ENCODE measurements around the gene ATRAID.
A peak's percentile ranks its signal among the peaks of the same experiment; 100 is the strongest.

ATRAID gene

DNA sequence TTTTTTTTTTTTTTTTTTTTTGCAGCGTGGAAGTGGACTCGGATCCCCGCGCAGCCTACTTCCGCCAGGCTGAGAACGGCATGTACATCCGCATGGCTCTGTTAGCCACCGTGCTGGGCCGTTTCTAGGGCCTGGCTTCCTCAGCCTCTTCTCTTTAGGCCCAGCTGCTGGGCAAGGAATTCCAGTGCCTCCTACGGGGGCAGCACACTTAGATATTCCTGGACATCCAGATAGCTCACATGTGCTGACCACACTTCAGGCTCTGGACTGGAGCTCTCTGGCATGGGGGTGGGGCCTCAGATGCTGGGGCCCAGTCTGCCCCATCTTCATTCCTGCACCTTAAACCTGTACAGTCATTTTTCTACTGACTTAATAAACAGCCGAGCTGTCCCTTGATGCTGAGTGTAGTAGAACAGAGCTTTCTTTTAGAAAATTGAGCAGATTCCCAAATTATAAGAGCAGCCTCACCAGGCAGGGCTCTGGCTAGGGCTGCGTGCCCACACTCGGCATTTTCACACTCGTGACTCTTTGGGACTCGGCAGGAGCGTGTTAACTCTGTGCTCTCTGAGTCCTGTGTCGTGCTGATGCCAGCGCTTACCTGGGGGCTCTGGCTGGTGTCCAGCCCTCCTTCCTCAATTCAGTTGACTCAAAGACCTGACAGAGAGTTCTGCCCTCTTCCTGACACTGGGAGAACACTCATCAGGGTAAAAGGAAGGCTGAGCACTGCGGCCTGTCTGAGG lies 31.7 kb downstream of the ATRAID start:
- intact Hi-C loops (cut with DNase I), result no loop called here
- DNase-seq, result peak in 2 of 10 donors; percentile 73 to 77

DNA sequence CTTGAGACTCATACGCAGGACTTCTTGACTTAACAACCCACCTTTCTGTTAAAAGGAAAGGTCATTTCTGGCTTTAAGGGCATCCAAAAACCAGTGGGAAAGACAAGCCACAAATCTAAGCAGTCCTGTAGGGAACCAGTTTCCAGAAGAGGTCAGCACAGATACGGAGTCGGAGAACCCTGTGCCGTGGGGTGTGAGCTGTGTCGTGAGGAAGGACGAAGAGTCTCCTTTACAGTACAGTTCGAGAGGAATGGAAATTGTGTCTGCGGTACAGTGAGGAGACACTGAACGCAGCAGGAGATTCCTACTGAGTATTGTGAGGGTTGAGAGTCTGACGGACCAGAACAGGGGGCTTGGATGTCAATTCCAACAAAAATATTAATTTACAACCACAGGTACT lies 33.3 kb downstream of the ATRAID start:
- intact Hi-C loops (cut with DNase I), result no loop called here
- DNase-seq, result peak in 2 of 10 donors; percentile 3 to 8

DNA sequence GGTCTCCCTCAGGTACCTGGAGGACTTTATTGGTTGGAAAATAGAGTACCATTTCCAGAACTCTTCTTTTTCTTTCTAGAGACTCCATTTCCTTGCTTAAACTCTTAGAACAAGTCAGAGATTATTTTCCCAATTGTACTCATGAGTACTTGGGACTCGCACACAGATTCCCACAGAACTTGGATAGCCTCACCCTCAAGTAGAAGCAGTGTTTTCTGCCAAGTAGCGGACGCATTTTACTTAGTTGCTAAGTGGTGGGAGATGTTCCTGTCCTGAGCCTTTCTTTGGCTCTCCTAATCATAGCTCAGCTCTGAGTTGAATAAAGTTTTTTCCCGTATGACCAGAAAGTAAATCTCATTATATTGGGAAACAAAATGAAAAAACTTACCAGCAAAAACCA lies 33.8 kb downstream of the ATRAID start:
- intact Hi-C loops (cut with DNase I), result no loop called here
- no peak for DNase-seq

DNA sequence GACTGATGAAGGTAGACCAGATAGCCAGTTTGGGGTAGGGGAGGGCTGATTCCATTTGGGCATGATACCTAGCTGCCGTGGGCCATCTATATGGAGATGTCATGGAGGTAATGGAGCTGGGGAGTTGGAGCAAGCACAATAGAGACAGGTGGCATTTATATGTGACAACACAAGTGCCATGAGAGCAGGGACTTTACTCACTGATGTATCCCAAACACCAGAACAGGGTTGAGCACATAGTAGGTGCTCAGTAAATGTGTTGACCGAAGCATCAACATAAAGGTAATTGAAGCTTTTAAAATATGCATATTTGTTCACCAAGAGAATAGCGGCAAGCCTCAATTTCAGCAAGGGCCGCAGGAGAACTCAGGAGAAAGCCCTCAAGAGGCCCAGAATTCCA lies 36.1 kb downstream of the ATRAID start:
- intact Hi-C loops (cut with DNase I), result no loop called here
- peak in 2 of 10 donors; percentile 12 to 19 for DNase-seq

DNA sequence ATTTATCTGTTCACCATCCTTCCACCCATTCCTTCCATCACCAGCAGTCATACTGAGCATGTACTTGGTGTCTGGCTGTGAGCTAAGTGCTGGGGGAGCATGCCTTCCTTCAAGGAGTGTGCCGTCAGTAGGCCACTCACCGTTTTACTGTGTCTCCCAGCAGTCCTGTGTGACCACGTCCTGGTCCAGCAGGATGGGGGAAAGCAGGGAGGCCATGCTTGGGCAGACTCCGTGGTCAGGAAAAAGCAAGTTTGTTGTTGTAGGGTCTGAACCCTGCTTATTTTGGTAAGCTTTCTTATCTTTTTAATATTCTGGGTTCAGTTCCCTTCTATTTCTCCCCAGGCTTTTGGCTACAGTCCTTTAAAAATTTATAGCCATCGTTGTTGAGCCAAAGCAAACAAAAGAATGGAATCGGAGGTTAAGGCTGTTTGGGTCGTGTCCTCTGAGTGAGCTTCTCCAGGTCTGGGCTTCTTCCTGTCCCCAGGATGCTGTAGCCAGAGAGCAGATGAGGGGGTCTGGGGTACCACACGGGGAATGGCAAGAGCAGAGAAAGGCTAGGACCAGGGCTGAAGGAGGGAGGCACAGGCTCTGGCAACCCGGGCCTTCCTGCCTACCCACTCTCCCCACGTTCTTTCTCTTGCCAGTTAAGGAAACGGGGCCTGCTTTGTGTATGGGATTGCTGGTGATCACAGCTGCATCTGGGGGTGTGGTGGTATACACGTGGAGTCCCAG lies 37.5 kb downstream of the ATRAID start:
- intact Hi-C loops (cut with DNase I), result no loop called here
- peak in 2 of 10 donors; percentile 47 to 70 for DNase-seq

DNA sequence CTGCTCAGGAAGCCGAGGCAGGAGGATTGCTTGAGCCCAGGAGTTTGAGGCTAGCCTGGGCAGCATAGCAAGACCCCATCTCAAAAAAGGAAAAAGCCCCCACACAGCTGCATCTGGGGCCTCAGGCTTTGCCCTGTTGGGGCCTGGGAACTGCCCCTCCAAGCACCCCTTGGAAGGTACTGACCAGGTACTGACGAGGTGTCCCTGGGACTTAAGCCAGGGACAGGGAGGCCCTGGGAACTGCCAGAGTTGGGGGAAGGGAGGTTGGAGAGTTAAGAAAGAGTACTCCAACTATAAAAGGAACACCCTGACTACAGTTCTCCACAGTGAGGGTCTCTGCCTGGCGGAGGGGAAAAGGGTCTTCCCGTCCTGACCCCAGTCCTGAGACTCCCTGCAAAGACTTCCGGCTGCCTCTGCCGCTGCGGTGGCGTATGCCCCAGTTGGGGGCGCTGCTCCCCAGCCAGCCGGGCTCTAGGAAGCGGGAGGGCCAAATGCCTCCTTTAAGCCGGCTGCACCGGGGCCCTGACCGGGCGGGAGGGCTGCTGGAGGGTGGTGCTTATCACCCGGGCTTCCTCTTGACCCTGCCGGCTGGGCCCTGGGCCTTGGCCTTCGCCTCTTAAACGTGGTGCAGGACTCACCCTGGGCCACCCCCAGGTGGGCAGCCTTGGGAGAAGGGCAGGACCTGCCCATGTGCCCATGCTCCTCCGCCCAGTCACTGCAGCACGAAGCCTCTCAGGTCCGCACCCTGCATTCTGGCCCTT lies 38.2 kb downstream of the ATRAID start:
- peak in 7 of 10 donors; percentile 31 to 93 (median 59) for DNase-seq

DNA sequence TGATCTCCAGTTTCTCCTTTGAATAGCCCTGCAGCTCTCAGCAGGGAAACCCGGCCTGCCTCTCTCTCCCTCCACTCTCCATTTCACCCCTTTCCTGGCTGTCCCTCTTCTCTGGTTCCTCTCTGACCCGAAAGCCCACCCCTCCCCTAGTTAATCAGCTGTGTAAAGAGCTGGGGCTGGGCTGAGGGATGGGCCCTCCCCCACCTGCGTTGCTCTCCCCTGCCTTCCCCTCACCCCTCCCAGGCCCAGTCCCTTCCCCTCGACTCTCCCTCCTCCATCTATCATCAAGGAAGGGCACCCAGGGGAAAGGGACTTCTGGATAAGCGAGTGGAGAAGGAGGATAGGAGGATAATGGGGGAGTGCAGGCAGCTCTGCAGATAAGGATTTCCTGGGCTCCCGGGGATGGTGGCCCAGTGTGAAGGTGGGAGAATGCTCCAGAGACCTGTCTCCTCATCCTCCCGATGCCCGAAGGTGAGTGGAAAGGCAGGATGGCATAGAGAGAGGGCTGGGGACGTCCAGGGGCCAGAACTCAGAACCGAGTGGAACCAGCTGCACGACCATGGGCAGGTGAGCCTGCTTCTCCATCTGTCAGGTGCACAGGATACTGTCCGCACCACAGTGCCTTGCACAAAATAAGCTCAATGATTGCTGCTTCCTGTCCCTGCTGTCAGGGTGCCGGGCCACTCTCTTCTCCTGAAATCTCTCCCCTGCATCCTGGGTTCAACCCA lies 39.0 kb downstream of the ATRAID start:
- peak in 1 of 10 donors; percentile 51 for DNase-seq
- intact Hi-C loops (cut with DNase I), result loop anchor here (10.0 kb wide), 1 partner anchor 54 kb away; the partner anchor contains the start of gene UCN

More for the DNA sequence above, 38.2 kb downstream of the ATRAID start:
- intact Hi-C loops (cut with DNase I), result loop anchor here (10.0 kb wide), 1 partner anchor 55 kb away; the partner anchor contains the start of gene UCN

DNA sequence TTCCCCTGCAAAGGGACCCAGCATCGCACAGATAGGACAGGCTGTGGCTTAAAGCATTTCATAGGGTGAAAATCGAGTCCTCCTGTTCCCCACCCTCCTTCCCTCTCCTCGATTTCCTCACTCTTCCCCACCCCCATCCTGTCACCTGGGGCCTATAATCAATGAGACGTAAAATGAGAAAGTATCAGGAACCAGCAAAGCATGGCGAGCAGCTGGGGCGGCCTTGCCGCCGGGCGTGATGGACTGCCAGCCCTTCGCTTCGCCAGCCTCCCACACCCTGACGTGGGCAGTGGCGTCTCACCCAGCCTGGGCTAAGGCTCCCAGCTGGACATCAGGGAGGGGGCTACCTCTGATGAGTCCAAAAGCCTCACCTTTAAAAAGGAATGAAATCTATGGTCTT lies 39.9 kb downstream of the ATRAID start:
- DNase-seq, result peak in 1 of 10 donors; percentile 83
- intact Hi-C loops (cut with DNase I), result loop anchor here (10.0 kb wide), 1 partner anchor 53 kb away; the partner anchor contains the start of gene UCN

DNA sequence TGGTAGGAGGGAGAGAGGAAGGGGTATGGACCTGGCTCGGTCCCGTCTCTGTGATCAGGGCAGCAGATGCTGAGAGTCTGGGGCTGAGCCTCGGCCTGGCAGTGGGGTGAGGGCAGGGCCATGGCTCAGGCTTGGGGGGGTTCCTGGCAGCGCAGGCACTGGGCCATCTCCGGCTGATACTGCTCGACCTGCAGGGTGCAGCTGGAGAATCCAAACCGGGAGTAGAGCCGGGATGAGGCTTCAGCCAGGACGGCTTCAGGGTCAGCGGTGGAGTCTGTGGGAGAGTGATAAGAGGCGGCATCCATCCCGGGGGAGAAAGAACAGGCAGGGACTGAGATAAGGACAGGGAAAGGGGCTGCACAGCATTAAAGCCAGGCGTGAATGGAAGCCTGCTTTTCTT lies 43.3 kb downstream of the ATRAID start:
- DNase-seq, result peak in 1 of 10 donors; percentile 78
- intact Hi-C loops (cut with DNase I), result loop anchor here (10.0 kb wide), 1 partner anchor 50 kb away; the partner anchor contains the start of gene UCN

DNA sequence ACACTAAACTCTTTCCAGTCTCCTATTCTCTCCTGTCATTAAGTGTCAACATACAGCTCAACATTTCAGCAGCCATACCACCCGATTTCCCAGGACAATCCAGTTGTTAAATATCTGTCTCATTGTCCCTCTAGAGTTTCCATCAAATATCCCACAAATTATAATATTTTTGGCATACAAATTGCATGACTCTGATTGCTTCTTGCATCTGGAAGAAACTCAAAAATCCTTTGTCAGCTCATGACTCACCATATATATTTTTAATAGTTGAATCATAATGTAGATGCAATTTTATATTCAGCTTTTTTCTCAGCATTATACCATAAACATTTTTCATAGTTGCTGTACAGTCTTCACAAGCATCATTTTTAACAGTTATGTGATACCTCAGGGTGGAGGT lies 43.8 kb downstream of the ATRAID start:
- intact Hi-C loops (cut with DNase I), result loop anchor here (10.0 kb wide), 1 partner anchor 49 kb away; the partner anchor contains the start of gene UCN
- no peak for DNase-seq

DNA sequence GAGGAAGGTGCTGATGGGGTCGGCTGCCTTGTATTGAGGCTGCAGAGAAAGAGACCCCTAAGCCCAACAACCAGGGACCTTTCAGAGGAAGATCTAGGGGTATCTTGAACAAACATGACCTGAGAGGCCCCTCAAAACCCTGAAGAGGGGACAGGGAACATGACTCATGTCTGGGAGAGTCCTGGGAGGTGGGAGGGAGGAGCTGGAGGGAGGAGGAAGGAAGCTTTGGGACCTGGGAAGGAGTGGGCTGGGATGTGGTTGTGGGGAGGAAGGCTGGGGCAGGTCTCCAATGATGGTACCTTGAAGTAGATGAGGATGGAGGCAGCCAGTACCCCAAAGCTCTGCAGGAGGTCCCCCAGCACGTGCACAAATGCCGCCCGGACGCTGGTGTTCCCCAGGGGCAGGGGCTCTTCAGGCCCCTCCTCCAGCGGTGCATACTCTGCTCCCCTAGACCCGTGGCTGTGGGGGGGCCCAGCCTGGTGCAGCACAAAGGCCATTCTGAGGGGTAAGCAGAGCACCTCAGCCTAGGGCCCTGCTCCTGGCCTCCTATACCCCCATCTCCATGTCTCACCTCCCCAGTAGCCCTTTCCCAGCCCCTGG lies 45.1 kb downstream of the ATRAID start:
- DNase-seq, result peak in 1 of 10 donors; percentile 58
- intact Hi-C loops (cut with DNase I), result loop anchor here (10.0 kb wide), 1 partner anchor 48 kb away; the partner anchor contains the start of gene UCN

DNA sequence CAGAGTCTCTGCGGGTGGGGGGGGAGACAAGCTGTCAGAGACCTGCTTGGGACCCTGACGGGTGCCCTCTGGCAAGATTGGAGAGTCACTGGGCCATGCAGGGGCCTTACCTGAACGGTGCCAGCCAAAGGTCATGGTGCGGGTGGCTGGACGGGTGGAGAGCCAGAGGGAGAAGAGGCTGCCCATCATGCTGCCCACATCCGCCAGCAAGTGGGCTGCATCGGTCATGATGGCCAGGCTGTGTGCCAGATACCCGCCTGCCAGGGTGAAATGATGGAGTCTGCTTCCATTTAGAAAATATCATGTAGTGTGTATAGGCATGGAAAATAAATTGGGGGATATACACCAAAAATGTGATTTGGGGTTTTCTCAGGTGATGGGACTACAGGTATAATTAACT lies 46.2 kb downstream of the ATRAID start:
- peak in 1 of 10 donors; percentile 59 for DNase-seq
- intact Hi-C loops (cut with DNase I), result loop anchor here (10.0 kb wide), 1 partner anchor 47 kb away; the partner anchor contains the start of gene UCN

DNA sequence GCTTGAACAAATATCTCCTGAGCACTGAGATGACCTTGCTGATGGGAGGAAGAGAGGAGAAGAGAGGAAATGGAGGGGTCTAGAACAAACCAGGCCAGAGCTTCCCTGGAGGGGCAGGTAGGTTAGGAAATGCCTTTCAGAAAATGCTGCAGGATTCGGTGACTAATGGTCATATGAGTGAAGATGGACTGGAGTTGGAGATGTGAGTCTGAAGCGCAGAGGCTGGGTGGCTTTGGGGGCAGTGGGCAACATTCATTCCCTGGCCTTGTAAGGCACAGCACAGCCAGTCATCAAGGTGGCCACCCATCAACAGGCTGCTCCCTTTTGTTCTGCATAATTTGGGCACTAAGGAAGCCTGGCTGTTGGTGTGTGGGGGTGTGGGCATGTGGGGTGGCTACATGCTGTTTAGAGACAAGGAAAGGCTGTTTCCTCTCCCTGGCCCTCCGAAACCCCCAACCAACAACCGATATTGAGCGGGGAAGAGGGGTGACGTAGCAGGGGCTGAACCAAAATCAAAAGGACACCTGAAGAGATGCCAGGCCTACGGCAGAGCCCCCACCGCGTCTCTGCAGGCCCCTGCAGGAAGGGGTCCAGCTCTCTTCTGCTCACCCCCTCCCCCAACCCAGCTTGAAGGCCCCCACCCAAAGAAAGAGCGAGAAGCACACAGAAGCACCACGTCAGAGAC lies 49.5 kb downstream of the ATRAID start:
- peak in 1 of 10 donors; percentile 75 for DNase-seq
- intact Hi-C loops (cut with DNase I), result no loop called here

DNA sequence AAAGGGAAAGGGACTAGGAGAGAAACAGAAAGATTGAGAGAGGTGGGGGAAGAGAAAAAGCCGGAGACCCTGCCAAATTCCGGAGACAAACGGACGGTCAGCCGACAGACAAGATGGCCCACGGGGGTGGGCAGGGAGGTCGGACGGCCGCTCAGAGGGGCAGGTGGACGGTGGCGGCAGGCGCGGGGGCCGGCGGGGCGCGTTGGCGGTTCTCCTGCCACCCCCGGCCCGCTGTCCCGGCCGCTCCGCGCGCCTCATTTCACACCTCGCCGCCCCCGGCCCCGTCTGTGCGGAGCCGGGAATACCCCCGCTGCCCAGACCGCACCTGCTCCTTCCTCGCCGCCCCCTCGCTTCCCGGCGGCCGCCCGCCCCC lies 50.1 kb downstream of the ATRAID start:
- peak in 1 of 10 donors; percentile 75 for DNase-seq
- intact Hi-C loops (cut with DNase I), result no loop called here

DNA sequence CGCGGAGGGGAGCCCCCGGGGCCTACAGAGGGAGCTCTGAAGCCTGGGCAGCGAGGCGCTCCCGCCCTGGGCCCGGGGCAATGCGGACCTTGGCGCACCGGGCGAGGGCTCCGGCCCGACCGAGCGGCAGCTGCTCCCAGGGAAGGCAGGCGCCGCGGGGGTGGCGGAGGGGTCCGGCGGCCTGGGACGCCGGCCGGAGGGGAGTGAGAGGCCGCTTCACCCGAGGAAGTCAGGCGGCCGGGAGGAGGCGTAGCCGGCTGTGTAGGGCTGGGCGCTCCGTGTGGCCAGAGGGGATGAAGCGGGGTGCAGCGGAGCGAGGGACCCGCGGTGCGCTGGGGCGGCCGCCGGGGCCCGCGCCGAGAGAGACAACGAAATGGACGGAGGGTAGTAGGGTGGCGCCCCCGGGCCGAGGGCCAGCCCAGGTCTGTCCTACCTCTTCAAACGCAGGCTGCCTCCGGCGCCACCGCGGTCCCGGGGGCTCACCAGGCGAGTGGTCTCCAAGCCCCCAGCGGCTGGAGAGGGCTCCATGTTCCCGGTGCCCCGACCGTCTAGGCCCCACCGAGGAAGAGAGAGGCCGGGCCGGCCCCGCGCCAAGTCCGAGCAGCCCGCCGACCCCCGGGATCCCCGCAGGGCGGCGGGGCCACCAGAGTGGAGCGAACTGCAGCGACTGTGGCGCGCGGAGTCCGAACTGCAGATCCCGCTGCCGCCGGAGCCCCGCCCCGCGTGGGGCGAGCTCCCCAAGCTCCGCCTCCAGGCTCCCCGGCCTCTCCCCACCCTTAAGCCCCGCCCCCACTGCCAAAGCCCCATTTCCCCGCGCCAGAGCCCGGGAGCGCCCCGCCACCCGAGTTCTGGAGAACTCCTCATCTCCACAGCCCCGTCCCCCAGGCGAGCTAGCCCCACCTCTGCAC lies 50.8 kb downstream of the ATRAID start, which contains the start of gene SLC30A3:
Gene SLC30A3 (minus strand): TSS at position 669 of the 908 bp plus-strand sequence. CDS start 141 bp downstream, at position 528.
- intact Hi-C loops (cut with DNase I), result no loop called here
- peak; percentile 40 to 96 (median 74) for DNase-seq

DNA sequence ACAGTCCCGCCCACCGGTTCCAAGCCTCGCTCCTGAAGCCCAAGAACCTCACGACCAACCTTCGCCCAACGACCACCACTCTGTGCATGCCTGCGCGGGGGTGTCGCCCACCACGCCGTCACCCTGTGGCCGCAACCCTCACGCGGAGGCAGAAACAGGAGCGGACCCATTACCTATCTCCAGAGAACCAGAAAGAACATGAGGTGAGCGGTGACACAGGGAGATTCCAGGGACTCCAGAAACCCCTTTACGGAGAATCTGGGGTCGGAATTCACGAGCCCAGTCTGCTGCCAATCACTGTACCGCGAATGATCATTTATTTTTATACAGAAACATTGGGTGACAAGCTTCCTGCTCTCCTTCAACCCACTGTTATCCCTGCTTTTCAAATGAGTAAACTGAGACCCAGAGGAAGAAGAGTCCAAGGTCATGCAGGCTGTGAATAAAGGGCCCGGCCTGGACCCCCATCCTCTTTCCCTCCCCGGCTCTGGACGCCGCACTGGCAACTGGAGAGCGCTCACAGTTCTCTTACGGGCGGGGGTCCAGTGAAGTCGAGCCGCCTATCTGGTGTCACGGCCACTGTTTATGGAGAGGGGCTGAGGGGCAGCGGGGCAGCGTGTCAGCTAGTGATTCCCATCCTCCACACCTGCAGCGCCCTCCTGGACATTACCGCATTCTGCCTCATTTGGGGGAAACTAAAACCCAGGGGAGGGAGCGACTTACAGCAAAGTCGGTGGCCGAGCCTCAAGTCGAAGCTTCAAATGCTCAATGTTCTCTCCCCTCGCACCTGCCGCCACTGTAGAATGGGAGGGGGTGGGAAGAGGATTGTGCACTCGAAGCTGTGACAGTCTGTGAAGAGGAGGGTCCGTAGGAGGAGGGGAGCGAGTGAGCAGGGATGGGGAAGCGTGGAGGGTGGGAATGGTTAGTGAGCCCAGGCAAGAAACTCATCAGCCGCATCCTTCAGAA lies 51.7 kb downstream of the ATRAID start:
- intact Hi-C loops (cut with DNase I), result no loop called here
- DNase-seq, result peak in 3 of 10 donors; percentile 25 to 79 (median 75)

Data from posterior cingulate gyrus (tissue), 11 donors.